GM15510 (cell line): ENCODE measurements around the gene ZKSCAN7.

Source experiments
- POLR2A ChIP-seq: IDR thresholded peaks from 3 replicates; pipeline ENCODE4 v1.6.1; 2011; ENCODE audit warnings: borderline replicate concordance; ENCODE audit not compliant: insufficient read length; ENCODE audit errors: extremely low read depth

ZKSCAN7 gene

DNA sequence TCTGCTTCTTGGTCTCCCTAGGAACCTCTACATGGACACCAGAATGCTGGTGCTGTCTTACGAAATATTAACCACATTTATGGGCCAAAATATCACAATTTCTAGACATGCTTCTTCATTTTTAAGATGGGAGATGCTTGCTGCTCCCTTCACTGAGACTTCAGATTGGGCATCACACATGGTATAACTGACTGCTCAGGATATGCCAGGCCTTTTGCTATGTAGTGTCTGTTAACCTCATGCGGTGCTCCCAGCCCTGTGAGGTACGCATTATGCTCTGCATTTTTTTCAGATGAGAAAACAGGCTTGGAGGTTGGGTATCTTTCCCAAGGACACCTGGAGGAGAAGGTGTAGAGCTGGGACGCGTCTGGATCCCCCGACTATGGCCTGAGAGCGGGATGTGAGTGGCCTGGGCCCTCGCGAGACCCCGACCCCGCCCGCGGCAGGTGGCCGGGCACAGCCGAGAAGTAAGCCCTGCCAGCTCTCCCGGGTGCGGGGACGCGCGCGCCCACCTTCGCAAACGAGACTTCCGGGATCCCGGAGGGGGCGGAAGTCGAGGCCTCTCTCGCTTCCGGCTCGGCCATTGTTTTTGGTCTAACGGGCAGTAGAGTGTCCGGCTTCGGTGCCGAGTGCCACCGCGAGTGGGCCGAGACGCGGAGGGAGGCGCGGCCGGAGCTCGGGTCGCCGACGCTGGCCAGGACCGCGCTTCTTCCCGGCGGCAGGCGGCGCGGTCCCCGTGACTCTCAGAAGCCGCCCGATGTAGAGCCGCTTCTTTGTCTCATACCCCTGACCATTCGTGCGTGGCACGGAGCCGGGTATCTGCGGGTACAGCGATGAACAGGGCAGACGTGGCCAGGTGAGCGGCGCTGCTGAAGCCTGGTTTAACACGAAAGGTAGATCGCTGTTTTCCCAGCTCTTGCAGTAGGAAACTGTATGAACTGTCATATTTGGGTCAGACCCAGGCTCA is at the start of gene ZKSCAN7:
TSS of gene ZKSCAN7 (plus strand) at position 568 of the 967 bp plus-strand sequence. CDS start 1,855 bp downstream, outside the sequence.
- peak; percentile 56 for TF ChIP-seq POLR2A

DNA sequence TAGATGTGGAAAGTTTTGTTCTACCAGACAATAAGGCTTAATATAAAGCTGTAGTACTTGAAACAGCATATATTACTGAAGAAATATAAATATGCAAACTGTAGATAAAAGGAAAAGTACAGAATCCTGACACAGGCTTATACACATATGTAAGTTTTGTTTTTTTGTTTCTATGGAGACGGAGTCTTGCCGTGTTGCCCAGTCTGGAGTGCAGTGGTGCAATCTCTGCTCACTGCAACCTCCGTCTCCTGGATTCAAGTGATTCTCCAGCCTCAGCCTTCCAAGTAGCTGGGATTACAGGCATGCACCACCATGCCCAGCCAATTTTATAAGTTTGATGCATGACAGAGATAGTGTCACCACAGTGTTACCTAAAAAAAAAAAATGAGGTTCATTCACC is 48.4 kb upstream of the ZKSCAN7 start:
- TF ChIP-seq POLR2A: no peak

GRCh38 chr3:44506961-44507360 is 48.0 kb upstream of the ZKSCAN7 start:
- TF ChIP-seq POLR2A: no peak

DNA sequence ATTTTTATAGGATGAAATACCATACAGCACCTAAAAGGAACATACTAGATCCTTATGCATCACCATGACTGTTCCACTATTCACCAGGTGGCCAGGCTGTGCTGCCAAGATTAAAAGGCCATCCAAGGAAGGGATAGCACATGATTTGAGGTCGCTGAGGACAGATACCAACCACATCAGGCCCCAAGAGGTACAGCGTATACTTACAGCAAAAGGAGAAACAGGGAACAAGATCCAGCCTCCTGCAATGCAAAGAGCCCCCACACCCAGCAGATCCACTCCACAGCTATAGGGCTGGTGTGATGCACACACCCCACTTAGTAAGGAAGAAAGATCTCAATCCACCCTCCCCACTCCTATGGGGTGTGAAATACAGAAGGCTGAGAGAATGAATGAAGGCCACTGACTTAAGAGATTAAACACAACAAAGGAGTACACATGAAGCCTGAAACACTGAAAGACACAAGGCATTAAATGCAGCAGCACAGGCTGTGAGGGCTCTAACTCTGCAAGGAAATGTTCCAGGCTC is 45.5 kb upstream of the ZKSCAN7 start:
- TF ChIP-seq POLR2A: no peak

DNA sequence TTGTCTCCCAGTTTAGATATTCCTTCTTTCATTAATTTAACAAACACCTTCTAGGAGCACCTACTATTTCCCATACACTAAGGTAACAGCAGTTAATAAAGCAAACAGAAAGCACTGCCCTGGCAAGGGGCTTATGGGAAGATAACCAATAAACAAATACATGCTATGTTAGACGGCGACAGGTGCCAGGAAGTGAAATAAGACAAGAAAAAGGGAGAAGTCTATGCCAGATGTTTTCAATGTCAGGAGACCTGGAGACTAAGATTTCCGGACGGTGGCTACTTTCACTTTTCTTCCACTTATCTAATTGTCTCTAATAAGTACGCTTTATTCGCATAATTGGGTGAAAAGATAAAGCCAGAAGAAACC is 45.0 kb upstream of the ZKSCAN7 start:
- TF ChIP-seq POLR2A: no peak

- TF ChIP-seq POLR2A: no peak
Observed at GRCh38 chr3:44511238-44511566, 43.8 kb upstream of the ZKSCAN7 start.

- no peak for TF ChIP-seq POLR2A
Observed at GRCh38 chr3:44513513-44513912, 41.5 kb upstream of the ZKSCAN7 start.

GRCh38 chr3:44516230-44516629 is 38.8 kb upstream of the ZKSCAN7 start:
- TF ChIP-seq POLR2A: no peak

DNA sequence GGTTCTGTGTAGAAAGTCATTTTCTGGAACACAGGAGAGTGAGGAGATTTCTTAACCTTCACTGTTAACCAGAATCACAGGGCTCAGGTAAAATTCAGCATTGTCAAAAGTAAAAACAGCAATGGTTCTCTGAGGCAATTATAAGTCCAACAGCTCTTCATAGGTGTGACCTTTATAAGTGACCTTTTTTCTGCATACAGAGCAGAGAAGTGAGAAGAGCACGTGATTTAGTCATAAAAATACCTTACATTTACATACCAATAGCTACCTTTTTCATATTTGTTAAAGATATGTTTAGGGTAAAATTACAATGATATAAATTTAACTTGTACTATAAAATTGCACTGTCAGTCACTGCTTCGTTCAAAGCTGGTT is 36.2 kb upstream of the ZKSCAN7 start:
- no peak for TF ChIP-seq POLR2A

DNA sequence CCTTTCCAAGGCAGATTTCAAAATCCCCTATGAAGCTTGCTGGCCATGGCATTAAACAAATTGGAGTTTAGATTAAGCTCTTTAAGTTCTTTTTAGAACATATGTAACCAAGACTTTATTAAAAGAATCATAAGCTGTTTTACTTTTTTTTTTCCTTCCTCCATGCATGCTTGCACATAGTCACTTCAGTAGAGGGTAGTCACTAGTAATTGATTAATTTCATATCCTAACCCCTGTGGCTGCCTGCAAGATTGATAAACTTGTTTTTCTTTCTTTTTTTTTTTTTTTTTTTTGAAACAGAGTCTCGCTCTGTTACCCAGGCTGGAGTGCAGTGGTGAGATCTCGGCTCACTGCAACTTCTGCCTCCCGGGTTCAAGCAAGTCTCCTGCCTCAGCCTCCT is 33.3 kb upstream of the ZKSCAN7 start:
- no peak for TF ChIP-seq POLR2A

DNA sequence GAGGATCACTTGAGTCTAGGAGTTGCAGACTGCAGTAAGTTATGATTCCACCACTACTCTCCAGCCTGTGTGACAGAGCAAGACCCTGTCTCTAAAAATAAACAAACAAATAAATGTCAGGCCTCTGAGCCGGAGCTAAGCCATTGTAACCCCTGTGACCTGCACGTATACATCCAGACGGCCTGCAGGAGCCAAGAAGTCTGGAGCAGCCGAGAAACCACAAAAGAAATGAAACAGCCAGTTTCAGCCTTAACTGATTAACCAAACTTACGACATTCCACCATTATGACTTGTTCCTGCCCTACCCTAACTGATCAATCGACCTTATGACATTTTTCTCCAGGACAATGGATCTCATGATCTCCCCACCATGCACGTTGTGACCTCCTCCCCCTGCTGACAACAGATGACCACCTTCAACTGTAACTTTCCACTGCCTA is 32.5 kb upstream of the ZKSCAN7 start:
- no peak for TF ChIP-seq POLR2A

DNA sequence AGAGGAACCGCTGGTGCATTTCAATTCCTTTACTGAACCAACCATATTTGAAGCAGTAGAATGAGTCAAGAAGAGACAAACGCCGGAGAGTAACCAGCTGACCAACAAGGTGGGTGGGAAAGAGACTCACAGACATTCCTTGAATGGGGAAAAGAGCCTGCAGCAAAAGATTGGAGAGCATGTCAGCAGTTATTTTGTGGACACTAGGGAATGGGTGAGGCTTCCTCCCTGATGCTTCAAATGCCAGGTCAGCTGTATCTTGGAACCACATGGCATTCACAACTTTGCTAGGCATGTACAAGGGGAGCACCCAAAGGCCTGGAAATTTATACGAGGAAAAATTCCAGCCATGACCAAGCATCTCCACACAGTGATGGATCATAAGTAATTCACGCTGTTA is 29.9 kb upstream of the ZKSCAN7 start:
- no peak for TF ChIP-seq POLR2A

DNA sequence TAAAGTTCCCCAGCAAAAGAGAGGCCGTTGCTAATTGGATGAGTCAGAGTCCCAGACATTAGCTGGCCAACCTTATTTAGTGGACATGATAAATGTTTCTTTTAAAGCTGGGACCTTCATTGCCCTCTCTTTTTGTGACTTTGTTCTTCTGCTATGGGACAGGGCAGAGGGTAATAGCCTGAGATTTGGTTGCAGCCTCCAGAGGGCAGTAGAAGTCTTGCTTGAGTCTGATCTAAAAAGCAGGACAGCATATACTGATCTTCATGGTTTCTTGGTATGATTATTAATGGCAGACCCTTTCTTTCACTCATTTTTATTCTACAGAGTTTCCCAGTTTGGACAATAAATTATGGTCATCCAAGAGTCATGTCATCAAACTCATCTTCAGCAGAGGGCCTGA is 25.1 kb upstream of the ZKSCAN7 start:
- TF ChIP-seq POLR2A: no peak

DNA sequence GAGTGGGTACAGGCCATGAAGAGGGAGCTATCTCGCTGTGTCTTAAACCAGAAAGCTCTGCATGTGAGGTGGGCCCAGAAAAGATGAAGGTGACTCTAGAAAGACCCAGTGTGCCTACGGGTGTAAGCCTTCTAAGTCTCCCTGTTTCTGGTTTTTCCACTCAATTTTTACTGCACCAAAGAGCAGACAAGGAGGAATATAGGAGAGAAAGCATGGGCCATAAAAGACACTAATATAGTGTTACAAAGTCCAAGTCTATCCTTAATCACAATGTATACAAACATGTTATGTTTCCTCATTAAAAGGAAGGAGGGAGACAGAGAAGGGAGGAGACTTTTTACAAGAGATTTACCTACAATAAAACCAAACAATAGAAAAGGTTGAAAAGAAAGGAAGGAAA is 24.1 kb upstream of the ZKSCAN7 start:
- no peak for TF ChIP-seq POLR2A

- TF ChIP-seq POLR2A: no peak
Observed at GRCh38 chr3:44535364-44535763, 19.6 kb upstream of the ZKSCAN7 start.

DNA sequence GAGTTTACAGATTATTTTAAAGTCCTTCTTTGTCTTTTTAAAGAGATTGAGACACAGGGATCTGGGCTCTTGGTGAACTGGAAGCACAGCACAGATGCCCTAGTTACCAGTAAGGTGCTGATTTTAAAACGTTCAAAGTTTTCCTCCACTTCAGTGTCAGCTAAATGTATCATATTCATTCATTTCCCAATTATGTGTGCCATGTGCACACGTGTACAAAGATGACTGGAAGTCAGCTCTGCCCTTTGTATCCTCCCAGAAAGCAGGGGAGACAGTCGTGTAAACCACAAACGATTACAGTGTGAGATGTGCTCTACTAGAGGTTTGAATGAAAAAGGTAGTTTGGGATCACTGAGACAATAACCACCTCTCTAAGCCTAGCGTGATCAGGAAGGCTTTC is 730 bp downstream of the ZKSCAN7 start:
- no peak for TF ChIP-seq POLR2A

DNA sequence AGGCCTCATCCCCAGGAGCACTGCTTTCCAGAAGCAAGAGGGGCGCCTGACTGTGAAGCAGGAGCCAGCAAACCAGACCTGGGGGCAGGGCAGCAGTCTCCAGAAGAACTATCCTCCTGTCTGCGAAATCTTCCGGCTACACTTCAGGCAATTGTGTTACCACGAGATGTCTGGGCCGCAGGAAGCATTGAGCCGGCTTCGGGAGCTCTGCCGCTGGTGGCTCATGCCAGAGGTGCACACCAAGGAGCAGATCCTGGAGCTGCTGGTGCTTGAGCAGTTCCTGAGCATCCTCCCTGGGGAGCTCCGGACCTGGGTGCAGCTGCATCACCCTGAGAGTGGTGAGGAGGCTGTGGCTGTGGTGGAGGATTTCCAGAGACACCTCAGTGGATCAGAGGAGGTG is 2.1 kb downstream of the ZKSCAN7 start:
- TF ChIP-seq POLR2A: no peak

GRCh38 chr3:44561076-44561475 is 6.1 kb downstream of the ZKSCAN7 start:
- TF ChIP-seq POLR2A: no peak

DNA sequence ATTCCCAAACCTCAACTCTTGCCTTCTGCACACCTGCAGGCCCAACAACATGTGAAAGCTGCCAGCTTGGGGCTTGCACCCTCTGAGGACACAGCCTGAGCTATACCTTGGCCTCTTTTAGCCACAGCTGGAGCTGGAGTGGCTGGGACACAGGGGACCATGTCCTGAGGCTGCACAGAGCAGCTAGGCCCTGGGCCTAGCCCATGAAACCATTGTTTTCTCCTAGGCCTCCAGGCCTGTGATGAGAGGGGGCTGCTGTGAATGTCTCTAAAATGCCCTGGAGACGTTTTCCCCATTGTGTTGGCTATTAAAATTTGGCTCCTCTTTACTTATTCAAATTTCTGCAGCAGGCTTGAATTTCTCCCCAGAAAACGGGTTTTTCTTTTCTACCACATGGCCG is 7.2 kb downstream of the ZKSCAN7 start:
- TF ChIP-seq POLR2A: no peak
